K562 (cell line): ENCODE data around the gene PPHLN1. TPM values are rescaled to one million over a fixed set of nuclear protein-coding genes. Genes with fewer than 3 reads are reported as not detected.

Experiments used
- ATF1 ChIP-seq, 2 experiments: fragments of 450-650 bp in 1 of 2; IDR thresholded peaks; 2 replicates each; pipeline ENCODE4 v1.6.1; 2016; ENCODE audit warnings: missing compliant biosample characterization in 1 of 2, missing genetic modification characterization in 1 of 2
- ERF ChIP-seq: fragments of 450-650 bp; formaldehyde crosslinking; IDR thresholded peaks from 2 replicates; pipeline ENCODE4 v1.4.0; 2020; ENCODE audit warnings: mild to moderate bottlenecking, mixed read lengths
- NEUROD1 ChIP-seq: fragments of 150-350 bp; IDR thresholded peaks from 2 replicates; pipeline ENCODE4 v1.6.1; 2014; ENCODE audit warnings: borderline replicate concordance, low read length, low read depth; ENCODE audit not compliant: partially characterized antibody
- NFRKB ChIP-seq: fragments of 450-650 bp; IDR thresholded peaks from 2 replicates; pipeline ENCODE4 v1.6.1; 2016; ENCODE audit warnings: low read depth
- PURB ChIP-seq: sonication (generic); formaldehyde crosslinking; IDR thresholded peaks from 2 replicates; pipeline ENCODE4 v1.9.0; 2021; ENCODE audit warnings: low read depth, mild to moderate bottlenecking, missing genetic modification reagents
- SIN3A ChIP-seq, 2 experiments: fragments of 150-350 bp in 1 of 2; IDR thresholded peaks; 2 replicates each; pipeline ENCODE4 v1.6.1; 2011 to 2016; ENCODE audit warnings: borderline replicate concordance in 2 of 2, low read depth in 2 of 2, low read length in 2 of 2, mild to moderate bottlenecking in 2 of 2, moderate library complexity in 2 of 2; ENCODE audit not compliant: control insufficient read depth in 1 of 2
- U2AF1 ChIP-seq: fragments of 200-400 bp; formaldehyde crosslinking; optimal IDR thresholded peaks from 2 replicates; pipeline ENCODE3; 2017; ENCODE audit warnings: mild to moderate bottlenecking, low read depth, low read length, moderate library complexity
- ZNF133 ChIP-seq: fragments of 250-450 bp; sonication (Bioruptor Pico); IDR thresholded peaks from 2 replicates; pipeline ENCODE4 v1.4.0; 2020; ENCODE audit warnings: mild to moderate bottlenecking
- polyA plus RNA-seq, 8 experiments: library from polyadenylated mRNA; depleted of rRNA in 4 of 8; stranded (reverse) in 5 of 8; unstranded in 3 of 8; fragments of >200 nt; fragmentation: Nextera tagmentation in 2 of 8; fragmentation: Illumina TruSeq in 1 of 8; extraction: Ambion mirVana in 2 of 8; extraction: Trizol in 1 of 8; gene quantifications; 2 replicates each; pipeline versions ENCODE4 v1.2.1 to v1.2.3, GENCODE V29; 2011 to 2014; ENCODE audit warnings: inconsistent platforms in 1 of 8, missing spikeins in 1 of 8
- total RNA-seq, 7 experiments: library from RNA; depleted of rRNA in 6 of 7; stranded (reverse); fragments of >200 nt in 6 of 7; fragmentation: Illumina TruSeq in 2 of 7; extraction: Trizol in 2 of 7; gene quantifications; 2 replicates each; pipeline versions ENCODE4 v1.2.1 to v1.2.3, GENCODE V29; 2011 to 2021; ENCODE audit warnings: low replicate concordance in 1 of 7
- TF ChIP-seq, protein P1 (sequence below): fragments of 450-650 bp; formaldehyde crosslinking; IDR thresholded peaks from 2 replicates; pipeline ENCODE4 v1.4.0; 2020; ENCODE audit warnings: mild to moderate bottlenecking
- TF ChIP-seq, protein P2 (sequence below): fragments of 250-450 bp; sonication (Bioruptor Pico); IDR thresholded peaks from 2 replicates; pipeline ENCODE4 v1.5.1; 2021; ENCODE audit warnings: mild to moderate bottlenecking

PPHLN1 gene
- total and polyA plus RNA-seq, 9 of the 15 experiments (the other 6 are each of a cell fraction or from before 2014, with no cell fraction given): 66.3 to 112 (median 93.6) TPM

DNA sequence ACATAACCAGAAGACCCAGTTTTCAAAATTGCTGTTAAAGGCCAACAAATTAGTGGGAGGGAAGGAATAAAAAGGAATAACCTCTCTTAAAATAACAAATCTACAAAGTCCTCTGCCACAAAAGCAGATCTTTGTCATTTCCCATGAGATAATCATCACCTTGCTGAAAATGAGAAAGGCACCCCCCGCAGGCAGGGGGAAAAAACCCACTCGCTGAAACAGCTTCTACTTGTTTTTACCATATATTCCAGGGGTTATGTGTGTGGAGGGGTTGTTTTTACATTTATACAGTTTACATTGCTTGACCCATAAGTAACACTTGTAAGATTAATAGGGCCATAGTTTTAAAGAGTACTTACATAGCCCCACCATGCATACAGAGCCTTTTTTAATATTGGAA is 132.6 kb downstream of the PPHLN1 start (continued):
- TF ChIP-seq, protein P1, sequence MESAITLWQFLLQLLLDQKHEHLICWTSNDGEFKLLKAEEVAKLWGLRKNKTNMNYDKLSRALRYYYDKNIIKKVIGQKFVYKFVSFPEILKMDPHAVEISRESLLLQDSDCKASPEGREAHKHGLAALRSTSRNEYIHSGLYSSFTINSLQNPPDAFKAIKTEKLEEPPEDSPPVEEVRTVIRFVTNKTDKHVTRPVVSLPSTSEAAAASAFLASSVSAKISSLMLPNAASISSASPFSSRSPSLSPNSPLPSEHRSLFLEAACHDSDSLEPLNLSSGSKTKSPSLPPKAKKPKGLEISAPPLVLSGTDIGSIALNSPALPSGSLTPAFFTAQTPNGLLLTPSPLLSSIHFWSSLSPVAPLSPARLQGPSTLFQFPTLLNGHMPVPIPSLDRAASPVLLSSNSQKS (CRISPR knock-in tag): no peak
- TF ChIP-seq, protein P2, sequence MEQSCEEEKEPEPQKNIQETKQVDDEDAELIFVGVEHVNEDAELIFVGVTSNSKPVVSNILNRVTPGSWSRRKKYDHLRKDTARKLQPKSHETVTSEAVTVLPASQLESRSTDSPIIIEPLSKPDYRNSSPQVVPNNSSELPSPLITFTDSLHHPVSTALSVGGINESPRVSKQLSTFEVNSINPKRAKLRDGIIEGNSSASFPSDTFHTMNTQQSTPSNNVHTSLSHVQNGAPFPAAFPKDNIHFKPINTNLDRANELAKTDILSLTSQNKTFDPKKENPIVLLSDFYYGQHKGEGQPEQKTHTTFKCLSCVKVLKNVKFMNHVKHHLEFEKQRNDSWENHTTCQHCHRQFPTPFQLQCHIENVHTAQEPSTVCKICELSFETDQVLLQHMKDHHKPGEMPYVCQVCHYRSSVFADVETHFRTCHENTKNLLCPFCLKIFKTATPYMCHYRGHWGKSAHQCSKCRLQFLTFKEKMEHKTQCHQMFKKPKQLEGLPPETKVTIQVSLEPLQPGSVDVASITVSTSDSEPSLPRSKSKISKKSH (CRISPR knock-in tag): no peak
- TF ChIP-seq ZNF133 (CRISPR knock-in tag): no peak
- TF ChIP-seq NEUROD1: no peak
- no peak for TF ChIP-seq PURB
- no peak for TF ChIP-seq ERF (CRISPR knock-in tag)
- TF ChIP-seq NFRKB: no peak
- TF ChIP-seq SIN3A (IDR thresholded peaks at IDR 0.05; ENCODE audit: borderline replicate concordance in 2 of 2, control insufficient read depth in 1 of 2, low read depth in 2 of 2, low read length in 2 of 2): no peak
- no peak for TF ChIP-seq U2AF1
- TF ChIP-seq ATF1 (CRISPR knock-in tag; IDR thresholded peaks at IDR 0.05): no peak
- no peak for TF ChIP-seq ATF1 (tag; IDR thresholded peaks at IDR 0.05)
